Hepatocyte (in vitro differentiated cells): ENCODE data around the gene RFNG. TPM values are rescaled to one million over a fixed set of nuclear protein-coding genes. Genes with fewer than 3 reads are reported as not detected.

ENCODE experiments used
- DNase-seq: peaks from one replicate; pipeline ENCODE4 v3.0.0-alpha.2; 2016; ENCODE audit warnings: low spot score
- H2AFZ ChIP-seq: fragments of 200-600 bp; sonication (generic); 2 replicates; pipeline ENCODE4 v1.6.0; 2016; ENCODE audit warnings: antibody characterized with exemption, mild to moderate bottlenecking
- H3K27ac ChIP-seq: fragments of 200-600 bp; sonication (generic); 2 replicates; pipeline ENCODE4 v1.5.1; 2016; ENCODE audit warnings: mild to moderate bottlenecking
- H3K27me3 ChIP-seq: fragments of 200-600 bp; sonication (generic); 2 replicates; pipeline ENCODE4 v1.6.1; 2016
- H3K36me3 ChIP-seq: fragments of 200-600 bp; sonication (generic); replicated peaks from 2 replicates; pipeline ENCODE4 v1.5.1; 2016; ENCODE audit warnings: low read depth; ENCODE audit not compliant: insufficient read depth
- H3K4me1 ChIP-seq: fragments of 200-600 bp; sonication (generic); 2 replicates; pipeline ENCODE4 v1.5.1; 2016; ENCODE audit warnings: mild to moderate bottlenecking, moderate library complexity; ENCODE audit not compliant: insufficient read depth
- H3K4me2 ChIP-seq: fragments of 200-600 bp; sonication (generic); 2 replicates; pipeline ENCODE4 v1.6.0; 2016
- H3K4me3 ChIP-seq: fragments of 200-600 bp; sonication (generic); 2 replicates; pipeline ENCODE4 v1.5.1; 2016; ENCODE audit warnings: mild to moderate bottlenecking
- H3K79me2 ChIP-seq: fragments of 200-600 bp; sonication (generic); 2 replicates; pipeline ENCODE4 v1.6.0; 2017; ENCODE audit warnings: mild to moderate bottlenecking
- H3K9me2 ChIP-seq: fragments of 200-600 bp; sonication (generic); replicated peaks from 2 replicates; pipeline ENCODE4 v1.6.0; 2017; ENCODE audit warnings: mild to moderate bottlenecking; ENCODE audit not compliant: insufficient read depth
- H3K9me3 ChIP-seq: fragments of 200-600 bp; sonication (generic); 2 replicates; pipeline ENCODE4 v1.5.1; 2016; ENCODE audit warnings: low read depth, mild to moderate bottlenecking
- H4K20me1 ChIP-seq: fragments of 200-600 bp; sonication (generic); 2 replicates; pipeline ENCODE4 v1.6.0; 2016; ENCODE audit warnings: mild to moderate bottlenecking; ENCODE audit not compliant: insufficient read depth, poor library complexity, severe bottlenecking
- EZH2 ChIP-seq: fragments of 200-600 bp; sonication (generic); IDR thresholded peaks from 2 replicates; pipeline ENCODE4 v1.6.1; 2016; ENCODE audit warnings: antibody characterized with exemption, mild to moderate bottlenecking, borderline replicate concordance
- EZH2phosphoT487 ChIP-seq: fragments of 200-600 bp; sonication (generic); IDR thresholded peaks from one replicate; pipeline ENCODE4 v1.6.1; 2018; ENCODE audit warnings: antibody characterized with exemption, mild to moderate bottlenecking, low read depth, moderate library complexity; ENCODE audit not compliant: unreplicated experiment, severe bottlenecking
- WGBS: methylation state at CpG from one replicate; pipeline ENCODE4 v1.1.6; 2016; ENCODE audit warnings: low lambda C conversion rate; ENCODE audit errors: missing lambda C conversion rate; 5-methylcytosine and 5-hydroxymethylcytosine counted together
- polyA plus RNA-seq: library from polyadenylated mRNA; unstranded; fragments of >200 nt; fragmentation: Nextera tagmentation; extraction: Ambion mirVana; gene quantifications from 2 replicates; pipeline ENCODE4 v1.2.1, GENCODE V29; 2016
- total RNA-seq: library from RNA; depleted of rRNA; stranded (reverse); fragments of >200 nt; gene quantifications from 2 replicates; pipeline ENCODE4 v1.2.3, GENCODE V29; 2014
- TF ChIP-seq, protein P1 (sequence below): fragments of 200-600 bp; sonication (generic); IDR thresholded peaks from 2 replicates; pipeline ENCODE4 v1.5.1; 2016; ENCODE audit warnings: antibody characterized with exemption, mild to moderate bottlenecking; ENCODE audit not compliant: poor library complexity

Gene RFNG
- total and polyA plus RNA-seq, 2 experiments from 2014 or later = 43.2 to 109 TPM

DNA sequence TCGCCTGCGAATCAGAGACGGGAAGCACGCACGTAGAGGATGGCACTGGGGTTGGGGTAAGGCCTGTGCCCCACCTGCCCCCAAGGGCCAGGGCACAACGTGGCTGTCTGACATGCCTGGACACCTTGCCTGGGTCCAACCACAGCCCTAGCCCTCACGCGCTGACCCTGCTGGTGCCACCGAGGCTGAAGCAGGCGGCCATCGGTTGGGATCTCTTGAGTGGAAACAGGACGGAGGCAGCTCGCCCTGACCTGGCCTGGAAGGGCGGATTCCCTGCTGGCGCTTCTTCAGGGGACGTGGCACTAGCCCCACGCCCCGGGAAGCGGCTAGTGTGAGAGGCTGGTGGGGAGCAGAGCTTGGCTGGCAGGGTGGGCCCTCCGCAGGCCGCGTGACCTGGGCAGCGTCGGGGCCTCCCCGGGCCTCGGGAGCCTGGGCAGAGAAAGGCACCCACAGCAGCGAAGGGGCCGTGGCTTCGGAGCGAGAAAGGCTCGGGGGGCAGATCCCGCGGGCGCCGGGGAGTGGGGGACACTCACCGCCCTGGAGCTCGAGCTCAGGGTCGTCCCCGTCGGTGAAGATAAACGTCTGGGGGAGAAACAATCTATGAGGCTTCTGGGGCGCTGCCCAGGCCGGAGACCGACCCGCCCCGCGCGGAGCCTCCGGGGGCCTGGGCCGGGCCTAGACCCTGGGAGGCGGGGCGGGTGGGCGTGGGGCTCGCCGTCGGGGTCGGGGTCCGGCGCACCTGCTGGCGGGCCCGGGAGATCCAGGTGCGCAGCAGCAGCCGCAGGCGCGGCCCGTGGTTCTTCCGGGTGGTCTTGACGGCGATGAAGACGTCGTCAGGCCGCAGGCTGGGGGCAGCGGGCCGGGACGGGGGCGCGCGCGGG lies 610 bp downstream of the RFNG start:
- no peaks in the 10 kb centered on the region for H3K36me3 ChIP-seq
- no peaks in the 10 kb centered on the region for H3K9me3 ChIP-seq
- WGBS = 28% methylated on average over 48 of the region's 79 CpGs
- H3K4me2 ChIP-seq = peak overlapping the region; percentile 98
- H4K20me1 ChIP-seq = peaks cover 3% of the 10 kb centered on the region
- TF ChIP-seq EZH2 (no peak), EZH2phosphoT487 (no peak)
- TF ChIP-seq, protein P1, sequence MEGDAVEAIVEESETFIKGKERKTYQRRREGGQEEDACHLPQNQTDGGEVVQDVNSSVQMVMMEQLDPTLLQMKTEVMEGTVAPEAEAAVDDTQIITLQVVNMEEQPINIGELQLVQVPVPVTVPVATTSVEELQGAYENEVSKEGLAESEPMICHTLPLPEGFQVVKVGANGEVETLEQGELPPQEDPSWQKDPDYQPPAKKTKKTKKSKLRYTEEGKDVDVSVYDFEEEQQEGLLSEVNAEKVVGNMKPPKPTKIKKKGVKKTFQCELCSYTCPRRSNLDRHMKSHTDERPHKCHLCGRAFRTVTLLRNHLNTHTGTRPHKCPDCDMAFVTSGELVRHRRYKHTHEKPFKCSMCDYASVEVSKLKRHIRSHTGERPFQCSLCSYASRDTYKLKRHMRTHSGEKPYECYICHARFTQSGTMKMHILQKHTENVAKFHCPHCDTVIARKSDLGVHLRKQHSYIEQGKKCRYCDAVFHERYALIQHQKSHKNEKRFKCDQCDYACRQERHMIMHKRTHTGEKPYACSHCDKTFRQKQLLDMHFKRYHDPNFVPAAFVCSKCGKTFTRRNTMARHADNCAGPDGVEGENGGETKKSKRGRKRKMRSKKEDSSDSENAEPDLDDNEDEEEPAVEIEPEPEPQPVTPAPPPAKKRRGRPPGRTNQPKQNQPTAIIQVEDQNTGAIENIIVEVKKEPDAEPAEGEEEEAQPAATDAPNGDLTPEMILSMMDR = no peak
- peaks cover 17% of the 10 kb centered on the region for H3K4me1 ChIP-seq
- peak; percentile 46 for DNase-seq
- H3K27me3 ChIP-seq = no peaks in the 10 kb centered on the region
- no peaks in the 10 kb centered on the region for H3K9me2 ChIP-seq
- H3K4me3 ChIP-seq = peak overlapping the region; percentile 83
- H2AFZ ChIP-seq = peak overlapping the region; percentile 45
- peaks cover 28% of the 10 kb centered on the region for H3K79me2 ChIP-seq
- H3K27ac ChIP-seq = peak overlapping the region; percentile 67

DNA sequence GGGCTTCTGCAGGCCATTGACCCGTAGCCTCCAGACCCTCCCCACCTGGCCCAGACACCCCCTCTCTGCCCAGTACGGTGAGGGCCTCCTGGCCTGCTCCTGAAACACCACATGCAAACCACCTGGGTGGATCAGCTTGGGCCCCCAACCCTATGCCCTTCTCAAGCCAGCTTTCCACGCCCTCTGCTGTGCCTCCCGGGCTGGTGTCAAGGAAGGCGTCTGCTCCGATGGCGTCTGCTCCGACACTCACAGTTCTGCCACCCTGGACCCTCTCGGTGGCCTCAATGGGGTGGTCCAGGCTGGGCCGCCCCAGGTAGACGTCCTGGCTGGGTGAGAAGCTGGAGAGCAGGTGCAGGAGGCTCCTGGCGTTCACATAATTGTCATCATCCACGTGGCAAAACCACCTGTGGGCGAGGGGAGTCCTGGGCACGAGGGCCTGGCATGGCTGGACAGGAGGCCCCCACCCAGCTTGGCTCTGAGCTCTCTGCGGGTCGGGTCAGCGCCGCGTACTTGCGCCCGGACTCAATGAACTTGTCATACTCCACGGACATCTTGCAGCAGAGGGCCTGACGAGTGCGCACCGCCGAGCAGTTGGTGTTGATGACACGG lies 1.4 kb downstream of the RFNG start:
- Histone ChIP-seq H3K27ac (no peak overlapping the region), H3K4me3 (peak overlapping the region; percentile 83), H3K4me2 (peak overlapping the region; percentile 98), H2AFZ (no peak overlapping the region), H3K9me2 (no peaks in the 10 kb centered on the region), H3K36me3 (no peaks in the 10 kb centered on the region), H3K79me2 (peaks cover 28% of the 10 kb centered on the region), H3K9me3 (no peaks in the 10 kb centered on the region), H3K4me1 (peaks cover 17% of the 10 kb centered on the region), H4K20me1 (peaks cover 3% of the 10 kb centered on the region), H3K27me3 (no peaks in the 10 kb centered on the region)
- 95% methylated on average over 28 of the region's 28 CpGs for WGBS
- no peak for TF ChIP-seq EZH2phosphoT487
- TF ChIP-seq EZH2 = no peak
- TF ChIP-seq, protein P1 = no peak
- DNase-seq = no peak

DNA sequence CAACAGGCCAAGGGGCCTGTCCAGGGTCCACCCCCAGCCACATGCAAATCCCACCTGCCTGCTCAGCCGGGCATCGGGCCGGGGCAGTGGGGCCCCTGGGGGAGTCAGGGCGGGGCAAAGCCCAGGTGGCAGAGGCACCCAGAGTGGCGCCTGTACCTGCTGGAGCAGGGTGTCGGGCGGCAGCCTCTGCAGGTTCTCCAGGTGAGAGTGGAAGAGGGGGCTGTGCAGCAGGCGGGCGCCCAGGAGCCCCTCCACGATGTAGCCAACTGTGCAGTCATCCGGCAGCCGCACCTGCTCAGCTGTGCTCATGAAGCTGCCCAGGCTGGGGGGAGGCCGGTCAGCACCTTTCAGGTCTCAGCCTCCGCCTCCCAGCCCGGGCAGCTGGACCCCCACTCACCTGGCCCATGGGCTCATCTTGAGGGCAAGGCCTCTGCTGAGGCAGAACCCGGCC lies 2.1 kb downstream of the RFNG start:
- Histone ChIP-seq H4K20me1 (peaks cover 3% of the 10 kb centered on the region), H3K79me2 (peaks cover 28% of the 10 kb centered on the region), H2AFZ (no peak overlapping the region), H3K4me1 (peaks cover 17% of the 10 kb centered on the region), H3K27ac (no peak overlapping the region), H3K9me2 (no peaks in the 10 kb centered on the region), H3K36me3 (no peaks in the 10 kb centered on the region), H3K4me3 (no peak overlapping the region), H3K27me3 (no peaks in the 10 kb centered on the region), H3K4me2 (peak overlapping the region; percentile 98), H3K9me3 (no peaks in the 10 kb centered on the region)
- 95% methylated on average over 12 of the region's 16 CpGs for WGBS
- no peak for DNase-seq
- TF ChIP-seq, protein P1 = no peak
- TF ChIP-seq EZH2 (no peak), EZH2phosphoT487 (no peak)
